GM12873 (cell line): Measurements from ENCODE around the gene EDA2R.

Experiments
- CTCF ChIP-seq: IDR thresholded peaks from 2 replicates; pipeline ENCODE4 v1.5.1; 2012; ENCODE audit warnings: low read depth, mild to moderate bottlenecking, moderate library complexity, low read length, control low read depth; ENCODE audit not compliant: insufficient read depth; ENCODE audit errors: missing control alignments

The EDA2R gene

GRCh38 chrX:66553973-66554372 is 84.9 kb downstream of the EDA2R start:
- TF ChIP-seq CTCF, result no peak

GRCh38 chrX:66547847-66548369 is 91.0 kb downstream of the EDA2R start:
- no peak for TF ChIP-seq CTCF
